ENCODE results near the gene FOXB2.

- TF ChIP-seq CTCF (IDR thresholded peaks at IDR 0.05): no peak
- TF ChIP-seq POLR2A (IDR thresholded peaks at IDR 0.05): no peak
Observed at GRCh38 chr9:77063645-77064285, 44.3 kb downstream of the FOXB2 start.

Data from vagina (tissue), 2 donors.